Measurements from ENCODE around the gene EMP1.

EMP1 gene

DNA sequence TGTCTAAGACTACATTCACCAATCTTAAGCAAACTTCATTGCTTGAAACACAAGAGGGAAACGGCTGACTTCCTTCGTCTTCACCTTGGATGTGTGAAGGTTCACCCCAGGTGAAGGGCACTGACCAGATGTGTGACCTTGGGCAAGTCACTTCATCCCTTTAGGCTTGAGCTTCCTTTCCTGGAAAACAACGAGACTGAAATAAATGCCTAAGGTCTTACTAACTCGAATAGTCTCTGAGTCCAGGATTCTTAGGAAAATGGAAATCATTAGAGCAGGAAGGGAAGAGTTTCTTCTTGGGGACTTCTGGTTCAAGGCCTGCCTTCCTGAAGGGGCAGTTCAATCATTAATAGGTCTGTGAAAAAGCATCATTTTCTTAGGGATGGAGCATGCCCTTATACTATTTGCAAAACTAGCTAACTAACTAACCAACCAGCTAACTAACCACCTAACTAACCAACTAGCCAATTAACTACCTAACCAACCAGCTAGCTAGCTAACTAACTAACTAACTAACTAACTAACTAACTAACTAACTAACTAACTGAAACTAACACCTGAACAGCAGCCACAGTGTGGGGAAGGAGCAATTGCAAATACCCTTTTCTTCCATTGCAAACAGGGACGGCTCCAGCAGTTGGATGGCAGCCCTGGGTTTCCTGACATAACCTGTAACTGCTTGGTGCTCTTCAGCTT, 31.5 kb upstream of the EMP1 start:
- no peak for TF ChIP-seq ZNF274 (IDR thresholded peaks at IDR 0.05; ENCODE audit: low read depth, low read length)
- H3K4me3 ChIP-seq (ENCODE audit: low read length), result no peak overlapping the region

GRCh38 chr12:13165617-13166041, 30.9 kb upstream of the EMP1 start:
- no peak overlapping the region for H3K4me3 ChIP-seq (ENCODE audit: low read length)
- no peak for TF ChIP-seq ZNF274 (IDR thresholded peaks at IDR 0.05; ENCODE audit: low read depth, low read length)

DNA sequence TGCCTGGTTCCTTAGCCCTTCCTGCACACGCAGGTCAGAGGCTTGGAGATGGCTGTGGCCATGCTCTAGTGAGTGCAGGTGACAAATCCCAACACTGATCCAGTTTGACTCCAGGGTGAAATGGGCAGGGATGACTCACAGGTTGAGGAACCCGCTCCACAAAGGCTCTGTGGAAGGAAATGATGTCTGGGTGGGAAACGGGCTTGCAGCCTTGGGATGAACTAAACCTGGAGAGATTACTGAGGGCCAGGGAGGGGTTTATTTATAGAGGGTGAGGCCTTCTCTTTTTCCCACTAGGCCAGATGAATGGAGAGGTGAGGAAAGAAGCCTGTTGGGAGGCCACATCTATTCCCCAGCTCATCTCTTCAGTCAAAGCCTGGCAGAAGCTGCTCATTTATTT, 29.3 kb upstream of the EMP1 start:
- no peak overlapping the region for H3K4me3 ChIP-seq (ENCODE audit: low read length)
- no peak for TF ChIP-seq ZNF274 (IDR thresholded peaks at IDR 0.05; ENCODE audit: low read depth, low read length)

GRCh38 chr12:13167906-13168305, 28.6 kb upstream of the EMP1 start:
- TF ChIP-seq ZNF274 (IDR thresholded peaks at IDR 0.05; ENCODE audit: low read depth, low read length), result no peak
- H3K4me3 ChIP-seq (ENCODE audit: low read length), result no peak overlapping the region

DNA sequence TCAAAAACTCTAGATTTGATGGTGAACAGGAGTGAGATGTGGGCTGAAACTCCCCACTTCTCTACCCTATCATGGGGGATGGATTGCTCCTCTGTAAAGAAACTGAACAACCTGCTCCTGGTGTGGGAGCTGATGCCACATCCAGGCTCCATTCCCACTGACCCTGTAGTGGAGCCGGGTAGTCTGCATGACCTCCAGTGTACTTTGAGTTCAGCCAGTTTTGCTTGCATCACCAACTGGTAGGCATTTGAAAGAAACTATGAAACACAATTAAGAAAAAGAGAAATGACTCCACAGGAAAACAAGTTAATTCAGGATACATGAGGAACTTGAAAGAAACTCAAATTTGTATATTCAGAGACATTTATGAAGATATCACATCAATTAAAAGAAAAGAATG, 27.3 kb upstream of the EMP1 start:
- TF ChIP-seq ZNF274 (IDR thresholded peaks at IDR 0.05; ENCODE audit: low read depth, low read length), result no peak
- H3K4me3 ChIP-seq (ENCODE audit: low read length), result no peak overlapping the region

GRCh38 chr12:13170892-13171490, 25.5 kb upstream of the EMP1 start:
- TF ChIP-seq ZNF274 (IDR thresholded peaks at IDR 0.05; ENCODE audit: low read depth, low read length), result no peak
- H3K4me3 ChIP-seq (ENCODE audit: low read length), result no peak overlapping the region

GRCh38 chr12:13171921-13172859, 24.3 kb upstream of the EMP1 start:
- no peak overlapping the region for H3K4me3 ChIP-seq (ENCODE audit: low read length)
- TF ChIP-seq ZNF274 (IDR thresholded peaks at IDR 0.05; ENCODE audit: low read depth, low read length), result no peak

GRCh38 chr12:13173012-13173932, 23.3 kb upstream of the EMP1 start:
- H3K4me3 ChIP-seq (ENCODE audit: low read length), result no peak overlapping the region
- TF ChIP-seq ZNF274 (IDR thresholded peaks at IDR 0.05; ENCODE audit: low read depth, low read length), result no peak

- TF ChIP-seq ZNF274 (IDR thresholded peaks at IDR 0.05; ENCODE audit: low read depth, low read length), result no peak
- no peak overlapping the region for H3K4me3 ChIP-seq (ENCODE audit: low read length)
Observed at GRCh38 chr12:13175499-13175898, 21.0 kb upstream of the EMP1 start.

- no peak for TF ChIP-seq ZNF274 (IDR thresholded peaks at IDR 0.05; ENCODE audit: low read depth, low read length)
- H3K4me3 ChIP-seq (ENCODE audit: low read length), result no peak overlapping the region
Observed at GRCh38 chr12:13176256-13176655, 20.3 kb upstream of the EMP1 start.

DNA sequence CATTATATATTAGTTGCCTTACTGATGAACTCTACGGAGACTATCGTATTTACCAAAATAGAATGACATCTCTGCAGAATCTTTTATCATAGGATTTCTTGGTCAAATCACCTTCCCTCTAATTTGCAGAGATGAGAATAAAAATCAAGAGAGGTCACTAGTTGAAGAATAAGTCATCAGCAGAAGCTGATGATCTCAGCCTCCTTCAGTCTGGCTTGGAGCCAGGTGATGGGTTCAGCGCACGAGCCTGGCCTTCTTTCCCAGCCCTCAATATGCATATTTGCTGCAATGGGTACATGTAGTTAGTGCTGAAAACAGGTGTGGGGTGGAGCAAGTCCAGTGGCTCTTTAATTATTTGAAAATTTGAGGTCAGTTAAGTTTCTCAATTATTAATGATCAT, 19.2 kb upstream of the EMP1 start:
- H3K4me3 ChIP-seq (ENCODE audit: low read length), result no peak overlapping the region
- no peak for TF ChIP-seq ZNF274 (IDR thresholded peaks at IDR 0.05; ENCODE audit: low read depth, low read length)

- no peak for TF ChIP-seq ZNF274 (IDR thresholded peaks at IDR 0.05; ENCODE audit: low read depth, low read length)
- no peak overlapping the region for H3K4me3 ChIP-seq (ENCODE audit: low read length)
Observed at GRCh38 chr12:13177906-13178305, 18.6 kb upstream of the EMP1 start.

- no peak for TF ChIP-seq ZNF274 (IDR thresholded peaks at IDR 0.05; ENCODE audit: low read depth, low read length)
- no peak overlapping the region for H3K4me3 ChIP-seq (ENCODE audit: low read length)
Observed at GRCh38 chr12:13178568-13179210, 17.8 kb upstream of the EMP1 start.

Data from GM08714 (cell line).